Activated naive CD4-positive, alpha-beta T cell treated with anti-CD3 and anti-CD28 coated beads for 36 hours (primary cell): ENCODE measurements around the gene XG. TPM values are rescaled to one million over a fixed set of nuclear protein-coding genes. Genes with fewer than 3 reads are reported as not detected.
A peak's percentile ranks its signal among the peaks of the same experiment; 100 is the strongest.
"Not testable (repeated sequence)": the region's sequence is repeated elsewhere in the genome, so short reads cannot be mapped to it uniquely, and the experiment has no call there.

ENCODE experiments used
- CTCF ChIA-PET: fragments of 350-600 bp; sonication (Branson Sonifier 250); formaldehyde crosslinking; loops from one replicate; lab custom pipeline; 2021; ENCODE audit warnings: antibody characterized with exemption; lab: Charles Lee
- DNase-seq: peaks from one replicate; pipeline ENCODE4 v3.0.0-alpha.2; 2020
- H3K27ac Mint-ChIP-seq: one replicate; pipeline ENCODE4 v1.8.0; 2021; ENCODE audit warnings: mild to moderate bottlenecking, mixed read lengths
- H3K27me3 Mint-ChIP-seq: one replicate; pipeline ENCODE4 v1.8.0; 2021; ENCODE audit warnings: low read depth, mixed read lengths
- H3K36me3 Mint-ChIP-seq: one replicate; pipeline ENCODE4 v1.8.0; 2021; ENCODE audit warnings: low read depth, mixed read lengths
- H3K4me1 Mint-ChIP-seq: one replicate; pipeline ENCODE4 v1.8.0; 2021; ENCODE audit warnings: low read depth, mixed read lengths
- H3K4me3 Mint-ChIP-seq: one replicate; pipeline ENCODE4 v1.8.0; 2021; ENCODE audit warnings: mild to moderate bottlenecking, moderate library complexity, mixed read lengths
- H3K9me3 Mint-ChIP-seq: one replicate; pipeline ENCODE4 v1.8.0; 2021; ENCODE audit warnings: mixed read lengths
- intact Hi-C: fragments of 100-400 bp; cut with micrococcal nuclease; formaldehyde crosslinking; loops from one replicate; pipeline ENCODE4 v1.15.1; 2023
- total RNA-seq, 2 experiments: library from RNA; stranded (reverse); gene quantifications; one replicate each; pipeline ENCODE4 v1.2.3, GENCODE V29; 2021

Gene XG
- total RNA-seq, 2 experiments from 2014 or later, result not detected

- CTCF ChIA-PET, intact Hi-C loops, H3K4me3 Mint-ChIP-seq, H3K27me3 Mint-ChIP-seq, H3K9me3 Mint-ChIP-seq, DNase-seq, H3K4me1 Mint-ChIP-seq: not testable (repeated sequence)
- Mint-ChIP-seq H3K27ac (peak overlapping the region; percentile 37), H3K36me3 (peaks cover 11% of the 10 kb centered on the region)
Measured at GRCh38 chrX:2746250-2746649, 5.6 kb upstream of the XG start.

DNA sequence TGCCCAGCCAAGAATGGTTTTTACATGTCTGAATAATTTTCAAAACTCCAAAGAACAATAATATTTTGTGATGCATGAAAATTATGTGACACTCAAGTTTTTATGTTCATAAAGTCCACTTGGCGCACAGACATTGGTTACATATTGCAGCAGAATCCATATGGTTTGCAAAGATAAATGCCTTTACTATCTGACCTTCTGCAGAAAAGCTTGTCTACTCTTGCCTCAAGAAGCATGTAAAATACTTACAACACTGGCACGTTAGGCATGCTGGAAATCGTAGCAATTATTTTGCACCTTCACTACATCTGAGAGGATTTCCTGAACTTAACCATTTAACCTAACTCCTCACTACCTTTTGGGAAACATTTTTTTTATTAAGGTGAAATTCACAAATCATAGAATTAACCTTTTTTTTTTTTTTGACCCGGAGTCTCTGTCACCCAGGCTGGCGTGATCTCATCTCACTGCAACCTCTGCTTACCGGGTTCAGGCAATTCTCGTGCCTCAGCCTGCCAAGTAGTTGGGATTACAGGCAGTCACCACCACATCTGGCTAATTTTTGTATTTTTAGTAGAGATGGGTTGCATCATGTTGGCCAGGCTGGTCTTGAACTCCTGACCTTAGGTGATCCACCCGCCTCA is 3.5 kb upstream of the XG start:
- Mint-ChIP-seq H3K9me3 (no peaks in the 10 kb centered on the region), H3K4me1 (no peaks in the 10 kb centered on the region), H3K36me3 (no peaks in the 10 kb centered on the region), H3K4me3 (no peak overlapping the region), H3K27me3 (no peaks in the 10 kb centered on the region), H3K27ac (no peak overlapping the region)
- intact Hi-C loops, result no loop called here
- DNase-seq, result no peak
- CTCF ChIA-PET, result no interaction called here

DNA sequence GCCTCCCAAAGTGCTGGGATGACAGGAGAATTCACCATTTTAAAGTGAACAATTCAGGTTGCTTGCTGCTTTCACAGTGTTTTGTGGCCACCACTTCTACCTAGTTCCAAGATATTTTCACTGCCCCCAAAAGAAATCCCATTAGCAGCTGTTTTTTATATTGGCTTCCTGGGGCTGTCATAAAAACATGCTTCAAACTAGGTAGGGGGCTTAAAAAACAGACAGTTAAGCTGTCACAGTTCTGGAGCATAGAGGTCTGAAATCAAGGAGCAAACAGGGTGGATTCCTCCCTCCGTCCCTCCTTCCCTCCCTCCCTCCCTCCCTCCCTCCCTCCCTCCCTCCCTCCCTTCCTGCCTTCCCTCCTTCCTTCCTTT is 3.0 kb upstream of the XG start:
- Mint-ChIP-seq H3K4me3 (no peak overlapping the region), H3K36me3 (no peaks in the 10 kb centered on the region), H3K4me1 (no peaks in the 10 kb centered on the region), H3K27me3 (no peaks in the 10 kb centered on the region), H3K27ac (no peak overlapping the region), H3K9me3 (no peaks in the 10 kb centered on the region)
- DNase-seq, result no peak
- intact Hi-C loops, result no loop called here
- CTCF ChIA-PET, result no interaction called here

DNA sequence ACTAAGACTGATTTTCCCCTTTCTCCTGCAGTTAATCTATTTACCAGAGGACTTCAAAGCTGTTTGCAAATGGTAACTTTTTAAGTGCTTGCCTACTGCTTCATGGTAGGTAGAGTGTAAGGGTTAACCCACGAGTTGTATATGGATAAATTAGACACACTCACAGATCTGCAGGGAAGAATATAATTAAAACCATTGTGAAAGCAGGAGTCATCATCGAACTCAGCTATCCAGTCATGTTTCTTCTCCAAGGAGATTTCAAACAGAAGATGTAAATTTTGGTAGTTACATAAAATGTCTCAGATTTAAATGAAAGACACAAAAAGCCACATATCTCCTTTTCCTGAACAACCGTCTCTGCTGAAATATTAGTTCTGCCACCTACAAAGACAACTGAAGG is 549 bp upstream of the XG start:
- no peaks in the 10 kb centered on the region for H3K27me3 Mint-ChIP-seq
- H3K4me3 Mint-ChIP-seq, result no peak overlapping the region
- H3K9me3 Mint-ChIP-seq, result no peaks in the 10 kb centered on the region
- no peaks in the 10 kb centered on the region for H3K36me3 Mint-ChIP-seq
- intact Hi-C loops, result no loop called here
- no peak for DNase-seq
- no peak overlapping the region for H3K27ac Mint-ChIP-seq
- CTCF ChIA-PET, result no interaction called here
- no peaks in the 10 kb centered on the region for H3K4me1 Mint-ChIP-seq

GRCh38 chrX:2752441-2752840 is 601 bp downstream of the XG start:
- H3K4me3 Mint-ChIP-seq, H3K27me3 Mint-ChIP-seq, DNase-seq, intact Hi-C loops, H3K9me3 Mint-ChIP-seq, CTCF ChIA-PET, H3K36me3 Mint-ChIP-seq, H3K27ac Mint-ChIP-seq, H3K4me1 Mint-ChIP-seq: not testable (repeated sequence)

GRCh38 chrX:2755163-2755715 is 3.4 kb downstream of the XG start:
- H3K27ac Mint-ChIP-seq, H3K27me3 Mint-ChIP-seq, DNase-seq, H3K4me1 Mint-ChIP-seq, intact Hi-C loops, H3K9me3 Mint-ChIP-seq, CTCF ChIA-PET, H3K4me3 Mint-ChIP-seq, H3K36me3 Mint-ChIP-seq: not testable (repeated sequence)

GRCh38 chrX:2756548-2756947 is 4.7 kb downstream of the XG start:
- Mint-ChIP-seq H3K36me3 (no peaks in the 10 kb centered on the region), H3K9me3 (no peaks in the 10 kb centered on the region), H3K4me3 (no peak overlapping the region), H3K27me3 (peaks cover 7% of the 10 kb centered on the region), H3K4me1 (peaks cover 7% of the 10 kb centered on the region), H3K27ac (no peak overlapping the region)
- CTCF ChIA-PET, result no interaction called here
- DNase-seq, result no peak
- intact Hi-C loops, result no loop called here

GRCh38 chrX:2761246-2761645 is 9.4 kb downstream of the XG start:
- peaks cover 7% of the 10 kb centered on the region for H3K27me3 Mint-ChIP-seq
- no peak overlapping the region for H3K4me3 Mint-ChIP-seq
- H3K27ac Mint-ChIP-seq, result no peak overlapping the region
- H3K9me3 Mint-ChIP-seq, result no peaks in the 10 kb centered on the region
- no peaks in the 10 kb centered on the region for H3K36me3 Mint-ChIP-seq
- peaks cover 13% of the 10 kb centered on the region for H3K4me1 Mint-ChIP-seq
- DNase-seq, result no peak
- CTCF ChIA-PET, result no interaction called here
- intact Hi-C loops, result no loop called here

GRCh38 chrX:2762671-2763070 is 10.8 kb downstream of the XG start:
- H3K27ac Mint-ChIP-seq, H3K27me3 Mint-ChIP-seq, DNase-seq, intact Hi-C loops, H3K9me3 Mint-ChIP-seq, H3K36me3 Mint-ChIP-seq, H3K4me3 Mint-ChIP-seq, H3K4me1 Mint-ChIP-seq, CTCF ChIA-PET: not testable (repeated sequence)

DNA sequence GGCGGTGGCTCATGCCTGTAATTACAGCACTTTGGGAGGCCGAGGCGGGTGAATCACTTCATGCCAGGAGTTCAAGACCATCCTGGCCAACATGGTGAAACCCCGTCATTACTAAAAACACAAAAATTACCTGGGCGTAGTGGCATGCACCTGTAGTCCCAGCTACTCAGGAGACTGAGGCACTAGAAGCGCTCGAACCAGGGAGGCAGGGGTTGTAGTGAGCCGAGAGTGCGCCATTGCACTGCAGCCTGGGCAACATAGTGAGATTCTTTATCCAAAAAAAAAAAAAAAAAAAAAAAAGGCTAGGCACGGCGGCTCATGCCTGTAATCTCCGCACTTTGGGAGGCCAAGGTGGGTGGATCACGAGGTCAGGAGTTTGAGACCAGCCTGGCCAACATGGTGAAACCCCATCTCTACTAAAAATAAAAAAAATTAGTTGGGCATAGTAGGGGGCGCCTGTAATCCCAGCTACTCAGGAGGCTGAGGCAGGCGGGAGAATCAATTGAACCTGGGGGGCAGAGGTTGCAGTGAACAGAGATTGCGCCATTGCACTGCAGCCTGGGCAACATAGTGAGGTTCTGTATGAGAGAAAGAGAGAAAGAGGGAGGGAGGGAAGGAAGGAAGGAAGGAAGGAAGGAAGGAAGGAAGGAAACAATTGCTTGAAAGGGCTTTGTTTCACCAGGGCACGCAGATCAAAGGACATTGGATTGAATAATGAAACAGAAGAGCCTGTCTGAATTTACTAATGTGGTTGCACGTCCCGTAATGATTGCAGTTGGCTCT is 13.1 kb downstream of the XG start:
- intact Hi-C loops, H3K4me1 Mint-ChIP-seq, H3K27ac Mint-ChIP-seq, H3K27me3 Mint-ChIP-seq, H3K9me3 Mint-ChIP-seq, H3K4me3 Mint-ChIP-seq, CTCF ChIA-PET, DNase-seq, H3K36me3 Mint-ChIP-seq: not testable (repeated sequence)

- Mint-ChIP-seq H3K9me3 (no peaks in the 10 kb centered on the region), H3K27me3 (peaks cover 5% of the 10 kb centered on the region), H3K4me3 (no peak overlapping the region), H3K4me1 (peaks cover 7% of the 10 kb centered on the region), H3K36me3 (no peaks in the 10 kb centered on the region), H3K27ac (no peak overlapping the region)
- intact Hi-C loops, result no loop called here
- DNase-seq, result no peak
- CTCF ChIA-PET, result no interaction called here
Measured at GRCh38 chrX:2765549-2765830, 13.7 kb downstream of the XG start.

GRCh38 chrX:2766906-2767305 is 15.1 kb downstream of the XG start:
- H3K9me3 Mint-ChIP-seq, result no peaks in the 10 kb centered on the region
- intact Hi-C loops, result no loop called here
- H3K27me3 Mint-ChIP-seq, result peaks cover 9% of the 10 kb centered on the region
- CTCF ChIA-PET, result no interaction called here
- peaks cover 7% of the 10 kb centered on the region for H3K4me1 Mint-ChIP-seq
- H3K27ac Mint-ChIP-seq, result no peak overlapping the region
- no peak for DNase-seq
- H3K4me3 Mint-ChIP-seq, result no peak overlapping the region
- H3K36me3 Mint-ChIP-seq, result peaks cover 3% of the 10 kb centered on the region
